Central memory CD8-positive, alpha-beta T cell (primary cell): ENCODE measurements around the gene SBF2.
"Not testable (repeated sequence)": the region's sequence is repeated elsewhere in the genome, so short reads cannot be mapped to it uniquely, and the experiment has no call there.

ENCODE experiments used
- ATAC-seq: fragments of 150-1000 bp; cut with Tn5 transposase; replicated peaks from 2 replicates; pipeline ENCODE4 v1.10.0; 2022; ENCODE audit warnings: mild to moderate bottlenecking, moderate FRiP score, moderate number of reproducible peaks; ENCODE audit not compliant: poor library complexity, severe bottlenecking; ENCODE audit errors: extremely low read depth
- DNase-seq, 2 donors: peaks; one replicate each; pipeline ENCODE4 v3.0.0; 2021; ENCODE audit warnings: low spot score in 2 of 2
- H3K27ac Mint-ChIP-seq: one replicate; pipeline ENCODE4 v1.8.0; 2022; ENCODE audit warnings: low read depth, mild to moderate bottlenecking, moderate library complexity, mixed read lengths
- H3K27me3 Mint-ChIP-seq: one replicate; pipeline ENCODE4 v1.8.0; 2022; ENCODE audit warnings: mixed read lengths
- H3K36me3 Mint-ChIP-seq: one replicate; pipeline ENCODE4 v1.8.0; 2022; ENCODE audit warnings: mild to moderate bottlenecking, moderate library complexity, mixed read lengths; ENCODE audit not compliant: insufficient read depth
- H3K4me1 Mint-ChIP-seq: one replicate; pipeline ENCODE4 v1.8.0; 2022; ENCODE audit warnings: mixed read lengths
- H3K4me3 Mint-ChIP-seq: one replicate; pipeline ENCODE4 v1.8.0; 2022; ENCODE audit warnings: mild to moderate bottlenecking, moderate library complexity, mixed read lengths
- H3K9me3 Mint-ChIP-seq: one replicate; pipeline ENCODE4 v1.8.0; 2022; ENCODE audit warnings: mixed read lengths

The SBF2 gene

GRCh38 chr11:10287140-10287539, 6.9 kb downstream of the SBF2 start:
- H3K4me3 Mint-ChIP-seq = no peak overlapping the region
- H3K4me1 Mint-ChIP-seq = peaks cover 6% of the 10 kb centered on the region
- H3K36me3 Mint-ChIP-seq = no peaks in the 10 kb centered on the region
- DNase-seq = no peak
- ATAC-seq = no peak
- H3K27ac Mint-ChIP-seq = no peak overlapping the region
- H3K9me3 Mint-ChIP-seq = no peaks in the 10 kb centered on the region
- no peaks in the 10 kb centered on the region for H3K27me3 Mint-ChIP-seq

GRCh38 chr11:10285148-10285802, 8.7 kb downstream of the SBF2 start:
- Mint-ChIP-seq H3K27me3 (no peaks in the 10 kb centered on the region), H3K4me3 (no peak overlapping the region), H3K36me3 (no peaks in the 10 kb centered on the region), H3K9me3 (no peaks in the 10 kb centered on the region), H3K27ac (no peak overlapping the region), H3K4me1 (no peaks in the 10 kb centered on the region)
- DNase-seq (no peak), ATAC-seq (no peak)

GRCh38 chr11:10283991-10284390, 10.0 kb downstream of the SBF2 start:
- Mint-ChIP-seq H3K27me3 (no peaks in the 10 kb centered on the region), H3K4me3 (no peak overlapping the region), H3K36me3 (no peaks in the 10 kb centered on the region), H3K9me3 (no peaks in the 10 kb centered on the region), H3K27ac (no peak overlapping the region), H3K4me1 (no peaks in the 10 kb centered on the region)
- ATAC-seq (no peak), DNase-seq (no peak)

- no peaks in the 10 kb centered on the region for H3K4me1 Mint-ChIP-seq
- DNase-seq (no peak), ATAC-seq (no peak)
- H3K27ac Mint-ChIP-seq = no peak overlapping the region
- no peaks in the 10 kb centered on the region for H3K36me3 Mint-ChIP-seq
- no peaks in the 10 kb centered on the region for H3K27me3 Mint-ChIP-seq
- no peak overlapping the region for H3K4me3 Mint-ChIP-seq
- H3K9me3 Mint-ChIP-seq = no peaks in the 10 kb centered on the region
Measured at GRCh38 chr11:10282117-10282516, 11.9 kb downstream of the SBF2 start.

GRCh38 chr11:10275714-10276113, 18.3 kb downstream of the SBF2 start:
- Mint-ChIP-seq H3K9me3 (no peaks in the 10 kb centered on the region), H3K4me1 (no peaks in the 10 kb centered on the region), H3K36me3 (no peaks in the 10 kb centered on the region), H3K27ac (no peak overlapping the region), H3K4me3 (no peak overlapping the region), H3K27me3 (no peaks in the 10 kb centered on the region)
- ATAC-seq (no peak), DNase-seq (no peak)

- Mint-ChIP-seq H3K27ac (no peak overlapping the region), H3K36me3 (no peaks in the 10 kb centered on the region), H3K4me3 (no peak overlapping the region), H3K4me1 (no peaks in the 10 kb centered on the region), H3K27me3 (no peaks in the 10 kb centered on the region), H3K9me3 (no peaks in the 10 kb centered on the region)
- no peak for ATAC-seq
- DNase-seq = no peak
Measured at GRCh38 chr11:10274726-10275125, 19.3 kb downstream of the SBF2 start.

- no peak overlapping the region for H3K4me3 Mint-ChIP-seq
- no peaks in the 10 kb centered on the region for H3K36me3 Mint-ChIP-seq
- ATAC-seq = no peak
- no peaks in the 10 kb centered on the region for H3K9me3 Mint-ChIP-seq
- H3K4me1 Mint-ChIP-seq = no peaks in the 10 kb centered on the region
- H3K27ac Mint-ChIP-seq = no peak overlapping the region
- no peaks in the 10 kb centered on the region for H3K27me3 Mint-ChIP-seq
- DNase-seq = no peak
Measured at GRCh38 chr11:10273738-10274137, 20.3 kb downstream of the SBF2 start.

GRCh38 chr11:10272132-10272531, 21.9 kb downstream of the SBF2 start:
- DNase-seq (no peak), ATAC-seq (no peak)
- no peak overlapping the region for H3K4me3 Mint-ChIP-seq
- no peaks in the 10 kb centered on the region for H3K36me3 Mint-ChIP-seq
- no peaks in the 10 kb centered on the region for H3K4me1 Mint-ChIP-seq
- H3K27me3 Mint-ChIP-seq = no peaks in the 10 kb centered on the region
- H3K27ac Mint-ChIP-seq = no peak overlapping the region
- H3K9me3 Mint-ChIP-seq = no peaks in the 10 kb centered on the region

GRCh38 chr11:10268746-10269488, 25.1 kb downstream of the SBF2 start:
- Mint-ChIP-seq H3K36me3 (no peaks in the 10 kb centered on the region), H3K27me3 (no peaks in the 10 kb centered on the region), H3K27ac (no peak overlapping the region), H3K9me3 (no peaks in the 10 kb centered on the region), H3K4me3 (no peak overlapping the region), H3K4me1 (no peaks in the 10 kb centered on the region)
- DNase-seq (no peak), ATAC-seq (no peak)

GRCh38 chr11:10267821-10268220, 26.2 kb downstream of the SBF2 start:
- no peak overlapping the region for H3K4me3 Mint-ChIP-seq
- no peak for ATAC-seq
- H3K27me3 Mint-ChIP-seq = no peaks in the 10 kb centered on the region
- H3K9me3 Mint-ChIP-seq = no peaks in the 10 kb centered on the region
- no peaks in the 10 kb centered on the region for H3K36me3 Mint-ChIP-seq
- no peaks in the 10 kb centered on the region for H3K4me1 Mint-ChIP-seq
- no peak for DNase-seq
- H3K27ac Mint-ChIP-seq = no peak overlapping the region

- ATAC-seq = no peak
Measured at GRCh38 chr11:10265936-10266335, 28.1 kb downstream of the SBF2 start.

GRCh38 chr11:10264716-10265115, 29.3 kb downstream of the SBF2 start:
- not testable (repeated sequence) for H3K27ac Mint-ChIP-seq, ATAC-seq, DNase-seq, H3K4me1 Mint-ChIP-seq, H3K4me3 Mint-ChIP-seq, H3K27me3 Mint-ChIP-seq, H3K36me3 Mint-ChIP-seq, H3K9me3 Mint-ChIP-seq

More at GRCh38 chr11:10265936-10266335, 28.1 kb downstream of the SBF2 start:
- Mint-ChIP-seq H3K27me3 (no peaks in the 10 kb centered on the region), H3K9me3 (no peaks in the 10 kb centered on the region), H3K27ac (no peak overlapping the region), H3K4me3 (no peak overlapping the region), H3K36me3 (no peaks in the 10 kb centered on the region), H3K4me1 (no peaks in the 10 kb centered on the region)
- no peak for DNase-seq

GRCh38 chr11:10263929-10264328, 30.1 kb downstream of the SBF2 start:
- DNase-seq (no peak), ATAC-seq (no peak)
- no peak overlapping the region for H3K27ac Mint-ChIP-seq
- H3K27me3 Mint-ChIP-seq = no peaks in the 10 kb centered on the region
- no peak overlapping the region for H3K4me3 Mint-ChIP-seq
- no peaks in the 10 kb centered on the region for H3K9me3 Mint-ChIP-seq
- no peaks in the 10 kb centered on the region for H3K4me1 Mint-ChIP-seq
- H3K36me3 Mint-ChIP-seq = no peaks in the 10 kb centered on the region
